Measurements from ENCODE around the gene OR1L1. TPM values are rescaled to one million over a fixed set of nuclear protein-coding genes. Genes with fewer than 3 reads are reported as not detected.

Gene OR1L1, protein sequence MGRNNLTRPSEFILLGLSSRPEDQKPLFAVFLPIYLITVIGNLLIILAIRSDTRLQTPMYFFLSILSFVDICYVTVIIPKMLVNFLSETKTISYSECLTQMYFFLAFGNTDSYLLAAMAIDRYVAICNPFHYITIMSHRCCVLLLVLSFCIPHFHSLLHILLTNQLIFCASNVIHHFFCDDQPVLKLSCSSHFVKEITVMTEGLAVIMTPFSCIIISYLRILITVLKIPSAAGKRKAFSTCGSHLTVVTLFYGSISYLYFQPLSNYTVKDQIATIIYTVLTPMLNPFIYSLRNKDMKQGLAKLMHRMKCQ
- not detected in 2 replicates for total RNA-seq
- not detected in 2 replicates for polyA plus RNA-seq
- polyA plus RNA-seq (2011; cell fraction: cytosol; rRNA removed): not detected in 2 replicates
- polyA plus RNA-seq (2011; cell fraction: nucleus; rRNA removed): not detected in 2 replicates
- polyA plus RNA-seq (2012): not detected in 2 replicates
- 0.36 TPM in 1 of 2 replicates, not detected in the other for polyA minus RNA-seq
- polyA minus RNA-seq (2011; cell fraction: cytosol; rRNA and poly(A)+ RNA removed): not detected
- not detected in 2 replicates for polyA minus RNA-seq (2011; cell fraction: nucleus; rRNA and poly(A)+ RNA removed)
- Bru-seq, nascent RNA: not detected
- not detected for BruChase-seq, experiment 1, labeled RNA remaining after a 6-hour chase
- not detected for BruChase-seq, experiment 2, labeled RNA remaining after a 2-hour chase
- long read RNA-seq: 0 reads

DNA sequence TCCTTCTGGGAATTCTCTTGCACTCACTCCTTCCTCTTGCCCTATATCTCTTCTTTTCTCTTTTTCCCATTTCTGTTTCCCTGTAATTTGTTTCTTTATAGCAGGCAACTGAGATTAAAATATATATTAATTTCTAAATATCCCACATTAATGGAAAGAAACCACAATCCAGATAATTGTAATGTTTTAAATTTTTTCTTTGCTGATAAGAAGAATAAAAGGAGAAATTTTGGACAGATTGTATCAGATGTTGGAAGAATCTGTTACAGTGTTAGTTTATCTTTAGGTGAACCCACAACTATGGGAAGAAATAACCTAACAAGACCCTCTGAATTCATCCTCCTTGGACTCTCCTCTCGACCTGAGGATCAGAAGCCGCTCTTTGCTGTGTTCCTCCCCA is at the start of gene OR1L1:
TSS of gene OR1L1 (plus strand) at position 301 of the 400 bp plus-strand sequence. CDS start at position 301, 0 bp downstream.
- FAIRE-seq (no peak), DNase-seq (ENCODE audit: low read depth, low spot score) (no peak)
- dilution Hi-C loops (cut with MboI; ENCODE audit: extremely low pct_ligation_motif_present, low sequenced_read_pairs): no loop called here
- H3K4me2 ChIP-seq (ENCODE audit: insufficient read depth, low read length): no peak within 1 kb of the TSS
- H3K9me3 ChIP-seq (replicated peaks; ENCODE audit: control insufficient read depth, insufficient read depth, low read length): no peaks in the 10 kb centered on the region
- no peaks in the 10 kb centered on the region for H3K36me3 ChIP-seq (ENCODE audit: control insufficient read depth in 2 of 2, extremely low read depth in 1 of 2, insufficient read depth in 2 of 2, low read length in 2 of 2)
- H4K20me1 ChIP-seq (replicated peaks; ENCODE audit: control insufficient read depth, extremely low read depth, insufficient read depth, low read length): no peaks in the 10 kb centered on the region
- POLR2A ChIA-PET: no interaction called here
- no peak for TF ChIP-seq POLR2A (IDR thresholded peaks at IDR 0.05; ENCODE audit: low read depth, low read length)
- TF ChIP-seq POLR2AphosphoS5 (IDR thresholded peaks at IDR 0.05; ENCODE audit: insufficient read depth, low read depth, low read length): no peak
- TF ChIP-seq, protein P1, sequence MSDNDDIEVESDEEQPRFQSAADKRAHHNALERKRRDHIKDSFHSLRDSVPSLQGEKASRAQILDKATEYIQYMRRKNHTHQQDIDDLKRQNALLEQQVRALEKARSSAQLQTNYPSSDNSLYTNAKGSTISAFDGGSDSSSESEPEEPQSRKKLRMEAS (IDR thresholded peaks at IDR 0.05; ENCODE audit: insufficient read depth, insufficient read length): no peak
- TF ChIP-seq, protein P2, sequence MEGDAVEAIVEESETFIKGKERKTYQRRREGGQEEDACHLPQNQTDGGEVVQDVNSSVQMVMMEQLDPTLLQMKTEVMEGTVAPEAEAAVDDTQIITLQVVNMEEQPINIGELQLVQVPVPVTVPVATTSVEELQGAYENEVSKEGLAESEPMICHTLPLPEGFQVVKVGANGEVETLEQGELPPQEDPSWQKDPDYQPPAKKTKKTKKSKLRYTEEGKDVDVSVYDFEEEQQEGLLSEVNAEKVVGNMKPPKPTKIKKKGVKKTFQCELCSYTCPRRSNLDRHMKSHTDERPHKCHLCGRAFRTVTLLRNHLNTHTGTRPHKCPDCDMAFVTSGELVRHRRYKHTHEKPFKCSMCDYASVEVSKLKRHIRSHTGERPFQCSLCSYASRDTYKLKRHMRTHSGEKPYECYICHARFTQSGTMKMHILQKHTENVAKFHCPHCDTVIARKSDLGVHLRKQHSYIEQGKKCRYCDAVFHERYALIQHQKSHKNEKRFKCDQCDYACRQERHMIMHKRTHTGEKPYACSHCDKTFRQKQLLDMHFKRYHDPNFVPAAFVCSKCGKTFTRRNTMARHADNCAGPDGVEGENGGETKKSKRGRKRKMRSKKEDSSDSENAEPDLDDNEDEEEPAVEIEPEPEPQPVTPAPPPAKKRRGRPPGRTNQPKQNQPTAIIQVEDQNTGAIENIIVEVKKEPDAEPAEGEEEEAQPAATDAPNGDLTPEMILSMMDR (IDR thresholded peaks at IDR 0.05; ENCODE audit: extremely low read depth in 1 of 2, insufficient read depth in 1 of 2, low read depth in 1 of 2, low read length in 2 of 2): no peak
- TF ChIP-seq FOS (IDR thresholded peaks at IDR 0.05; ENCODE audit: borderline replicate concordance, insufficient read depth, low read length): no peak
- TF ChIP-seq EZH2 (IDR thresholded peaks at IDR 0.05; ENCODE audit: borderline replicate concordance, low read depth, low read length, severe bottlenecking): no peak
- TF ChIP-seq MYC (IDR thresholded peaks at IDR 0.05; ENCODE audit: low read depth, low read length): no peak
- TF ChIP-seq JUN (IDR thresholded peaks at IDR 0.05; ENCODE audit: borderline replicate concordance, insufficient read depth, insufficient read length, low read depth): no peak
- peaks cover under 1% of the 10 kb centered on the region for H3K4me1 ChIP-seq (ENCODE audit: control insufficient read depth, extremely low read depth, insufficient read depth, low read length)
- no peak within 1 kb of the TSS for H3K4me3 ChIP-seq (replicated peaks in 1 of 3; ENCODE audit: insufficient read depth in 1 of 3, low read depth in 1 of 3, low read length in 3 of 3)
- intact Hi-C loops (cut with micrococcal nuclease): no loop called here
- BruUV-seq (replicated peaks): no TSS peak
- H3K9me1 ChIP-seq (replicated peaks; ENCODE audit: control insufficient read depth, extremely low read depth, insufficient read depth, low read length): no peaks in the 10 kb centered on the region
- CTCF ChIA-PET: no interaction called here
- no peak within 1 kb of the TSS for H2AFZ ChIP-seq (ENCODE audit: low read depth, low read length)
- no peak within 1 kb of the TSS for H3K9ac ChIP-seq (replicated peaks; ENCODE audit: extremely low read depth, insufficient read depth, low read length)
- H3K27me3 ChIP-seq (ENCODE audit: control insufficient read depth in 2 of 2, insufficient read depth in 2 of 2, low read length in 2 of 2): no peaks in the 10 kb centered on the region
- H3K27ac ChIP-seq (ENCODE audit: insufficient read depth, low read depth, low read length): no peak within 1 kb of the TSS
- H3K79me2 ChIP-seq (ENCODE audit: control insufficient read depth, insufficient read depth, low read length): no peaks in the 10 kb centered on the region
